ENCODE results near the gene NBPF1.
"Not testable (repeated sequence)": the region's sequence is repeated elsewhere in the genome, so short reads cannot be mapped to it uniquely, and the experiment has no call there.

The NBPF1 gene

GRCh38 chr1:16512624-16513411, 100.5 kb downstream of the NBPF1 start:
- DNase-seq (ENCODE audit: low spot score): not testable (repeated sequence)

All from AG20443 (cell line).